Transverse colon (tissue), 4 donors: Measurements from ENCODE around the gene PIWIL4.

Experiments
- CTCF ChIP-seq, 5 experiments: fragments of 200-600 bp in 3 of 5; fragments of 450-650 bp in 2 of 5; sonication (generic) in 3 of 5; IDR thresholded peaks; 1 replicate in 2 of 5; 2 replicates in 3 of 5; pipeline ENCODE4 v1.5.1; 2016 to 2017; ENCODE audit warnings: antibody characterized with exemption in 5 of 5, inconsistent platforms in 3 of 5, mild to moderate bottlenecking in 2 of 5, moderate library complexity in 1 of 5
- POLR2A ChIP-seq: fragments of 450-650 bp; IDR thresholded peaks from one replicate; pipeline ENCODE4 v1.6.1; 2016; ENCODE audit warnings: antibody characterized with exemption, mild to moderate bottlenecking, moderate library complexity
- POLR2AphosphoS5 ChIP-seq, 3 donors: sonication (generic); formaldehyde crosslinking; IDR thresholded peaks; one replicate each; pipeline ENCODE4 v1.6.1; 2016; ENCODE audit warnings: antibody characterized with exemption in 3 of 3

GRCh38 chr11:94574193-94574961 lies 7.2 kb downstream of the PIWIL4 start:
- TF ChIP-seq CTCF (IDR thresholded peaks at IDR 0.05), result no peak
- no peak for TF ChIP-seq POLR2AphosphoS5 (IDR thresholded peaks at IDR 0.05)
- no peak for TF ChIP-seq POLR2A
